K562 (cell line): ENCODE data around the gene TALDO1. TPM values are rescaled to one million over a fixed set of nuclear protein-coding genes. Genes with fewer than 3 reads are reported as not detected.

Source experiments
- E2F6 ChIP-seq, 2 experiments: IDR thresholded peaks; 2 replicates each; pipeline ENCODE4 v1.6.1; 2011; ENCODE audit warnings: borderline replicate concordance in 1 of 2, control low read depth in 1 of 2, low read depth in 1 of 2, low read length in 1 of 2, mild to moderate bottlenecking in 1 of 2, mixed read lengths in 1 of 2, moderate library complexity in 1 of 2; ENCODE audit not compliant: insufficient read depth in 1 of 2, insufficient read length in 1 of 2, poor library complexity in 1 of 2, severe bottlenecking in 1 of 2; ENCODE audit errors: extremely low read depth in 1 of 2
- E2F8 ChIP-seq: fragments of 450-650 bp; IDR thresholded peaks from 2 replicates; pipeline ENCODE4 v1.7.1; 2018; ENCODE audit warnings: mild to moderate bottlenecking, low read depth; ENCODE audit not compliant: partially characterized antibody
- ELF1 ChIP-seq: fragments of 200-800 bp; sonication (Bioruptor generic); IDR thresholded peaks from 2 replicates; pipeline ENCODE4 v1.6.1; 2016; ENCODE audit warnings: missing genetic modification characterization, missing compliant biosample characterization
- GABPB1 ChIP-seq: sonication (generic); formaldehyde crosslinking; IDR thresholded peaks from 2 replicates; pipeline ENCODE4 v1.8.0; 2022; ENCODE audit warnings: mild to moderate bottlenecking, missing genetic modification reagents
- HDAC3 ChIP-seq: fragments of 450-650 bp; IDR thresholded peaks from 2 replicates; pipeline ENCODE4 v1.6.1; 2018; ENCODE audit warnings: borderline replicate concordance, mild to moderate bottlenecking, moderate library complexity; ENCODE audit not compliant: partially characterized antibody
- HMGN3 ChIP-seq: IDR thresholded peaks from 2 replicates; pipeline ENCODE4 v1.6.1; 2011; ENCODE audit warnings: borderline replicate concordance, low read depth, mild to moderate bottlenecking, mixed read lengths, low read length; ENCODE audit not compliant: insufficient read length; ENCODE audit errors: extremely low read depth
- JUND ChIP-seq, 2 experiments: IDR thresholded peaks; 2 replicates in 1 of 2; 3 replicates in 1 of 2; pipeline ENCODE4 v1.6.1; 2011; ENCODE audit warnings: borderline replicate concordance in 2 of 2, low read depth in 2 of 2, low read length in 2 of 2, improper control_type of control experiment in 1 of 2, missing biosample characterization in 1 of 2, missing genetic modification characterization in 1 of 2, missing genetic modification reagents in 1 of 2
- NCOR1 ChIP-seq: fragments of 450-650 bp; IDR thresholded peaks from 2 replicates; pipeline ENCODE4 v1.6.1; 2016; ENCODE audit warnings: mild to moderate bottlenecking, moderate library complexity
- POLR2G ChIP-seq: fragments of 200-400 bp; formaldehyde crosslinking; IDR thresholded peaks from 2 replicates; pipeline ENCODE4 v1.6.1; 2017; ENCODE audit warnings: low read depth, mild to moderate bottlenecking, antibody characterized with exemption, low read length, moderate library complexity
- SETDB1 ChIP-seq: IDR thresholded peaks from one replicate; pipeline ENCODE4 v1.6.1; 2012; ENCODE audit warnings: low read length, control low read depth, inconsistent platforms
- SUPT5H ChIP-seq: fragments of 450-650 bp; IDR thresholded peaks from 2 replicates; pipeline ENCODE4 v1.6.1; 2016
- ZEB2 ChIP-seq: fragments of 450-650 bp; IDR thresholded peaks from 2 replicates; pipeline ENCODE4 v1.6.1; 2016
- ZKSCAN8 ChIP-seq: fragments of 200-800 bp; sonication (Bioruptor generic); IDR thresholded peaks from 2 replicates; pipeline ENCODE4 v1.6.1; 2016; ENCODE audit warnings: missing genetic modification characterization, missing compliant biosample characterization
- ZNF584 ChIP-seq: fragments of 200-800 bp; sonication (Bioruptor generic); IDR thresholded peaks from 2 replicates; pipeline ENCODE4 v1.6.1; 2016; ENCODE audit warnings: low read depth, mild to moderate bottlenecking, missing genetic modification characterization, missing compliant biosample characterization
- ZNF609 ChIP-seq: sonication (generic); formaldehyde crosslinking; IDR thresholded peaks from 2 replicates; pipeline ENCODE4 v1.8.1; 2023; ENCODE audit warnings: missing genetic modification reagents, mild to moderate bottlenecking, borderline replicate concordance
- ZNF699 ChIP-seq: fragments of 250-450 bp; sonication (Bioruptor Pico); IDR thresholded peaks from 2 replicates; pipeline ENCODE4 v1.8.0; 2021; ENCODE audit warnings: mild to moderate bottlenecking, moderate library complexity; ENCODE audit not compliant: insufficient replicate concordance
- polyA plus RNA-seq, 8 experiments: library from polyadenylated mRNA; depleted of rRNA in 4 of 8; stranded (reverse) in 5 of 8; unstranded in 3 of 8; fragments of >200 nt; fragmentation: Nextera tagmentation in 2 of 8; fragmentation: Illumina TruSeq in 1 of 8; extraction: Ambion mirVana in 2 of 8; extraction: Trizol in 1 of 8; gene quantifications; 2 replicates each; pipeline versions ENCODE4 v1.2.1 to v1.2.3, GENCODE V29; 2011 to 2014; ENCODE audit warnings: inconsistent platforms in 1 of 8, missing spikeins in 1 of 8
- total RNA-seq, 7 experiments: library from RNA; depleted of rRNA in 6 of 7; stranded (reverse); fragments of >200 nt in 6 of 7; fragmentation: Illumina TruSeq in 2 of 7; extraction: Trizol in 2 of 7; gene quantifications; 2 replicates each; pipeline versions ENCODE4 v1.2.1 to v1.2.3, GENCODE V29; 2011 to 2021; ENCODE audit warnings: low replicate concordance in 1 of 7

TALDO1 gene
- total and polyA plus RNA-seq, 9 of the 15 experiments (the other 6 are each of a cell fraction or from before 2014, with no cell fraction given), result 260 to 541 (median 441) TPM

- TF ChIP-seq E2F8 (no peak), ZEB2 (peak; percentile 67; the same call in 1 of the 2 replicates), ELF1 (peak; percentile 88), ZNF609 (CRISPR knock-in tag) (no peak), POLR2G (peak; percentile 80), JUND (IDR thresholded peaks at IDR 0.05; ENCODE audit: borderline replicate concordance, low read depth, low read length) (0 out of 2 replicates have a peak, but pooled peaks have one; percentile 5), JUND (tag; IDR thresholded peaks at IDR 0.05; ENCODE audit: borderline replicate concordance, low read depth, low read length) (no peak), HDAC3 (no peak), ZNF584 (CRISPR knock-in tag) (0 out of 2 replicates have a peak, but pooled peaks have one; percentile 26), HMGN3 (peak; percentile 15), ZKSCAN8 (no peak), SETDB1 (no peak), E2F6 (IDR thresholded peaks at IDR 0.05; ENCODE audit: borderline replicate concordance in 1 of 2, extremely low read depth in 1 of 2, insufficient read depth in 1 of 2, insufficient read length in 1 of 2, low read depth in 1 of 2, low read length in 1 of 2, poor library complexity in 1 of 2, severe bottlenecking in 1 of 2) (peak; percentile 67 to 81), GABPB1 (CRISPR knock-in tag) (peak; percentile 47; the same call in 1 of the 2 replicates), SUPT5H (peak; percentile 38; the same call in 1 of the 2 replicates), NCOR1 (no peak), ZNF699 (CRISPR knock-in tag) (no peak)
Measured at GRCh38 chr11:726278-727220, 20.7 kb upstream of the TALDO1 start (continued).
